HG03060 (cell line): ENCODE data around the gene HNRNPA1L2.
"Not testable (repeated sequence)": the region's sequence is repeated elsewhere in the genome, so short reads cannot be mapped to it uniquely, and the experiment has no call there.

Source experiments
- ATAC-seq: cut with Tn5 transposase; IDR thresholded peaks from one replicate; pipeline ENCODE4 v1.9.1; 2021; ENCODE audit warnings: low read depth, moderate number of reproducible peaks; ENCODE audit not compliant: unreplicated experiment

Gene HNRNPA1L2

DNA sequence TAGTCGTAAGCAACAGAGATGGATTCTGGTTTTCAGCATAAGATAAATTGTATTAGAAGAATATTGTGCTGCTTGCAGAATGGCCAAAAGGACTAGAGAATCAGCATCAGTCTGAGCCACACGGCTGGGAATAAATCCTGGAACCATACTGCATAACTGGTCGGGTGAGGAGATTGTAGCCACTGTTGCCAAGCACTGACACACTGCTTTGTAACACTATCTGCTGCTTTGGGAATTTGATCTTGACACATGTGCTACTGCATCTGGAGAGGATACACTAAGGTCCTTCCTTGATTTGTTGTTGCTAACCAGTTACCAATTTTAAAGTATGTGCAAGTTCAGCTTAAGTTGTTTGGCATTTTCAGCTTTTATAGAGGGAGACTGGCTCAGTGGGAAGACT is 1.9 kb downstream of the HNRNPA1L2 start:
- no peak for ATAC-seq

DNA sequence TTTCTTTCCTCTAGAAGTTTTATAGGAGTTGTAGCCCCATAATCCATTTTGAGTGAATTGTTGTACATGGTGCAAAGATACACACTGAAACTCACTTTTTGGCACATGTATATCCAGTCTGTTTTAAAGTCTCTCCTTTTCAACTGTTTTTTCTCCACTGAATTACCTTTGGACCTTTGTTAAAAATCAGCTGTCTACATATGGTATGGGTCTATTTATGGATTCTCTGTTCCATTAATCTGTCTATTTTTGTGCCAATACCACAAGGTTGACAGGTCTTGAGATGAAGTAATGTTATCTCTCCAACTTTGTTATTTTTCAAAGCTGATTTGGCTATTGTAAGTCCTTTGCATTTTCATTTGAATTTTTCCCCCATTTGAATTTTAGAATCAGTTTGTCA is 4.7 kb downstream of the HNRNPA1L2 start:
- no peak for ATAC-seq

DNA sequence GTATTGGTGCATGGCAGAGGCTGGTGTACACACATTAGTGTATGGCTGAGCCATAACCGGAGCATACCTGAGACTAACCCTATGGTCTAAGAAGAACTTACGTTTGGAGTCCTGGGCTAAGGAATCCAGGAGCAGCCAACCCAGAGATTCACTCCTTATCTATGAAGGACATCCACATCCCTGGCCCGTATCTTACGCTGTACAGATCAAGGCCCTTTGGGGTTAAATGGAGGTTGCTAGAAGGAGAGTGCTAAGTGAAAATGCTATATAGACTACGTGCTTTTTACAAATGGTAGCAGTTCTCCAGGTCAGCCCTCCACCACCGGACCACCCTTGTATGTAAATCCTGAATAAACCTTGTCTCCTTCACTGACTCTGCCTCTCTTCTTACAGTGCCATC is 8.5 kb downstream of the HNRNPA1L2 start:
- ATAC-seq: no peak

DNA sequence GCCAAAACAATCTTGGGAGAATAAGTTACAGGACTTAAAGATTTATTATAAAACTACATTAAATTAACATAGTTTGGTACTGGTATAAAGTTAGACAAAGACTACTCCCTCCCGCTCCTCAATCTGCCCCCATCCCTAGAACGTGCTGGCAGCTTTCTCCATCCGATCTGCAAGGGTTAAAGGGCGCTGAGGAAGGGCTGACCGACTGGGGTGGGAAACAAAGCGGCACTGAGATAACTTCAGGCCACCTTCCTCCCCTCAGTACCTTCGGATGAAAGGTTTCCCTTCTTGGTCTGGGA is 9.6 kb downstream of the HNRNPA1L2 start:
- peak; percentile 1 for ATAC-seq

DNA sequence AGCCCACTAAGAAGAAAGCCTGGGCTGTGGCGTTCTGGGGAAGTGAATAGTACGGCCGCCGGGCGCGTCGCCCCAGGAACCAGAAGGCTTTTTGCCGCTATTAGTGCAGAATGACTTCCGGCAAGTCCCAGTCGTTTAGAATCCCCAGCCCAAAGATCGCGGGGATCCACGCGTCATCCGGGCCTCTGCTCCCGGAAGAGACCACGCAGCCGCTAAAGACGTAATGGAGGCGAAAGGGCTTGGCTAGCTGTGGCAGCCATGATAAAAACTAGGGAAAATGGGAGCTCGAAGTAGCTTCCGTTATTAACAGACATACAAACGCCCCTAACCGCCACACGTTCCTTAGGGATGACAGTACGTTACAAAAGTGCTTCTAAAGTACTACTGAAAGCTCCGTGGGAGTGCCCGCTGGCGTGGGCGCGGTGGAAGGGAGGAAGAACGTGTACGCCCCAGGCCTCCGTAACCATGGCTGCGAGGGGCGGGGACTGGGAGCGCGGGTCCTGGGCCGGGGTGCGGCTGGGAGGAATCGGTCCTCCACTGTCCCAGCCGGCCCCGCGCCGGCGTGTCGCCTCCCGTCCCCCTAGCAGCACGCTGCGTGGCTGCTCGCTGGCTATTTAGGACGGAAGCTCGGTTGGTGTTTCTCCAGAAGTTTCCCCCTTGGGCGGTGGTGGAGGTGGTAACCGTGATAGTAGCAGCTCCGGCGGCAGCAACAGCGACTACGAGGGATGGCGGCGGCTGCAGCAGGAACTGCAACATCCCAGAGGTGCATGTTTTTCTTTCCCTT is 10.2 kb downstream of the HNRNPA1L2 start, which contains the start of gene SUGT1:
TSS of gene SUGT1 (plus strand) at position 641 of the 784 bp plus-strand sequence. CDS start at position 726, 85 bp downstream.
- peak; percentile 94 for ATAC-seq

DNA sequence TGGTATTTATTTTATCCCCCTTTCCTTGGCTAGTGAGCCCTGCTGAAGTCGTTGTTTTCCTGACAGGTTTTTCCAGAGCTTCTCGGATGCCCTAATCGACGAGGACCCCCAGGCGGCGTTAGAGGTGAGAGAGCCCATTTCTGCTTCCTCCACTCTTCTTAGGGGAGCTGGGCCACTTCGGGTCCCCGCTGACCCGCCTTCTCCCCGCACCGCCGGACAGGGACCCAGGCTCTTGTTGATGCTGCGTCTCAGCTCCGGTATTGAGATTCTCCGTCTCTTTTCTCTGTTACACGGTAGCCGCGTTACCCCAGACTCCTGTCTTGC is 10.7 kb downstream of the HNRNPA1L2 start:
- peak; percentile 14 for ATAC-seq

DNA sequence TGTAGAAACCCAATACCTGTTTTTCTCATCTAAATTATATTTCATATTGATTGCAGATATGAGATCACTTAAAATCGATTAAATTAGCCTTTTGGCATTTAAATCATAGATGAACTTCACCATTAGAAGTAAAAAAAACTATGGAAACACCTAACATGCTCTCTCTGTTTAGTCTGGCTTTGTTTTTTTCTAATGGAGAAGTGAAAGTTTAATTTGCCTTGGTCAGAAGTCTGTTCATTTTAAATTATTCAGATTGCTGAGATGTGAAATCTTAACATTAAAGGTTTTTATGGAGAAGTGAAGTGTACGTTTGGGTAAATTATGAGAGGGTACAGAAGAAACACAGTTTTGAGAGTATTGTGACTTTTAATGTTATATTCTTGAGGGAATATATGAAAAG is 17.1 kb downstream of the HNRNPA1L2 start:
- no peak for ATAC-seq

DNA sequence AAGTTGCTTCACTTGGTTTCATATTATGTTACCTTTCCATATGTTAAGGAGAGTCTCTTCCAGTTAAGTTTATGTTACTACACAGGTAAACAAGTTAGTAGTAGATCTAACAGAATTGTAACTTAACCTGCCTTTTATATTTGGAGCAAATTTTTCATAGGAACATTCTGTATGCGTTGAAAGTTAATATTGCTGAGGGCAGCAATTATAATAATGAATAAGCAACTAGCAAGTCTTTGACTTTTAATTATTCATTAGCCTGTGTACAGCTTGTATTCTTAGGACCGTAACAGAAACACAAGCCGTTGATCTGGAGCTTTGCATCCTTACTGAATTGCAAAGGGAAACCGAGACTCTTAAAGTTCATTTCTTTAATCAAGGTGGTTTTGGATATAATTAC is 22.0 kb downstream of the HNRNPA1L2 start:
- ATAC-seq: no peak

DNA sequence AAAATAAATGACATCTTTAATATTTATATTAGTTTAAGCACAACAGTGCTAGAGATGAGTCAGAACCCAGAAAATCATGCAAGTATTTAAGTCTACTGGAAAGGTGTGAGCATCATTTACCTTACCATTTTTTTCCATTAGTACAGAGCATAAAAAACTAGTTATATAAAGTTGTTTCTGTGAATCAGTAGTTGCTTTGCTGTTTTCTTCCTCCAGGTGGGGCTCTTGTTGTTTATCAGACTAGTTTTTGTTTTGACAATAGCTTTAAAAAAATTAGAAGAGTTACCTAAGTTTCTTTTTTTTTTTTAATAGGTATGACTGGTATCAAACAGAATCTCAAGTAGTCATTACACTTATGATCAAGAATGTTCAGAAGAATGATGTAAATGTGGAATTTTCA is 23.1 kb downstream of the HNRNPA1L2 start:
- no peak for ATAC-seq

DNA sequence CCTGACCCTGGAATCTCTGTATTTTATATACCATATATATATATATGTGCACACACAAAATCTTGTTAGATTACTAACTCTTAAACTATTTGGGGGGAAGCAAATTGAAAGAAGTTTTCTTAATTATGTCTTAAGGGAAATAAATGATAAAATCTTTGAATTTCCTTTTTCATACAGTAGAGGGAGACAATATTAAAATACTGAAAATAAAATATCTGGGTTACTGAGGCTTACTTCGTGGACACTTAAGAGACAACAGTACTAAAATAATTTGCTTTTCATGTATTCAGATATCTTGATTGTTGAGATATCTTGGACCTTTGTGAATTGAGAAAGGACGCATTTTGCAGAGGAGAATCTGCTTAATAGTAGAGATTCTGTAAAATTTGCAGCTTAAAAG is 27.4 kb downstream of the HNRNPA1L2 start:
- no peak for ATAC-seq

DNA sequence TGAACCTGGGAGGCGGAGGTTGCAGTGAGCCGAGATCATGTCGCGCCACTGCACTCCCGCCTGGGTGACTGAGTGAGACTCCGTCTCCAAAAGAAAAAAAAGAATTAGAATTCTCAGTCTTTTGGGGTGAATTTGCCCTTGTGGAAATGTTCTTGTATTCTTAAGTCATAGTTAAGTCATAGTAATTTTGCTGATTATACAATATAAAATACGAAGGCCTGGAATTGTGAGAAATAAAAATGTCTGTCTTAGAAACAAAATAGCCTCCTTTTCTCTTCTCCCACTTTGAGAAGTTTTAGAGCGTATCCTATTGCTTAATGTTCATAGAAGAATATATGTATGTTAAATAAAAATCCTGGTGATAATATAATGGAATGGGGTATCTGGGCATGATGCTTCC is 28.5 kb downstream of the HNRNPA1L2 start:
- ATAC-seq: no peak

DNA sequence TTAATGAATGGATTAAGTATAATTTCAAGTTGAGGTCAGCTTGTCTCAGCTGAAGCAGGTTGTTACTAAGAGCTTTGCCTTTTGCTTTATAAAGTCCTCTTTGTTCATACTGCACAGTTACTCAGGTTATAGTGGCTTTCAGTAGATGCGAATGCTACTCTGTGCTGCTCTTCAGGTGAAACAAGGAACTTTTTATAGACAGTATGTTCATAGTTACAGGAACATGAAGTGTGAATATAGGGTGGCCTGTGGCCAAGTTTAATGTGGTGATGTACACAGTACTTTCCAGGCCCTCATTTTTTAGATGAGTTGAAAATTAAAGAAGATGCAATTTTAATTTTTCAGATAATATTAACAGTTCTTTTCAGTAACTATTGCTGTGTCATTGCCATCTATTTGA is 31.2 kb downstream of the HNRNPA1L2 start:
- ATAC-seq: no peak

DNA sequence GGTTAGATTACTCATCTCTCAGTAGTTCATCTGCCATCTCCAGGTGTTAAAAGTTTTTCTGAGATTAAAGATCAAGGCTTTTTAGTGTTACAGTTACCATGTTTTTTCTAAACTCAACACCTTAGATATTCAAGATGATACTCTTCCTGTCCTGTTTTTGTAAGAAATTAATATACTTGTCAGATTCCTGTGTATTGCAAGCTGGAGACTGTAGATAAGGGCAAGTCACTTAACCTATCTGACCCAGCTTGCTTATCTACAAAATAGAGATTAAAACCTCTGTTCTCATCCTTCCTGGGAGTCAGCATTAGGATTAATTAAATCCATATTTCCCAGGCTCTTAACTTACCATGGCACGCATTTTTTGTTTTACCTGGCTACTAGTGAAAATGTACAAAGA is 35.6 kb downstream of the HNRNPA1L2 start:
- ATAC-seq: no peak

DNA sequence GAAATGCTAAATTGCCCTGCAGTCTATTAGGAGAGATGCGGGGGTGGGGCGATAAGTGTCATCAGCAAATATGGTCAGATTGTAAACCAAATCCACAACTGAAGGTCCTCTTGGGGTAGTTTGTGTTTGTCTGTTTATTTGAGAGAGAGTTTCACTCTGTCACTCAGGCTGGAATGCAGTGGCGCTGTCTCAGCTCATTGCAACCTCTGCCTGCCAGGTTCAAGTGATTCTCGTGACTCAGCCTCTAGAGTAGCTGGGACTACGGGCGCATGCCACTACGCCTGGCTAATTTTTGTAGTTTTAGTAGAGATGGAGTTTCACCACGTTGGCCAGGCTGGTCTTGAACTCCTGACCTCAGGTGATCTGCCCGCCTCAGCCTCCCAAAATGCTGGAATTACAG is 43.6 kb downstream of the HNRNPA1L2 start:
- ATAC-seq: not testable (repeated sequence)

DNA sequence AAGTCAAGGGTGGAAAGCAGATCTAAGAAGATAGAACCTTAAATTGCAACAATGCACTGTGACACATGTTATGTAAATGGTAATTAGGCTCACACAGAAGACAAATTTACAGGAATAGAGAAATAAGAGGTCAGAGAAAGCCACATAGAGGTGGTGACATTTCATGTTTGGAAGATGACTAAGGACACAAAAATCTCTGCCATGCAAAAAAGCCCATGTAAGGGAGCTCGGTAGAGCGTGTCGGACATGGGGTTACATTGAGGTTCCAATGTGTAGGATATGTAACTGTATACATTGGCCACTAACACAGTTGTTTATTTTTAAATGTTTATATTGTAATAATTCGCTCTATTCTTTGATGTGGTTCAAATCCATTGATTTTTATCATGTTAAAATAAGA is 44.1 kb downstream of the HNRNPA1L2 start:
- no peak for ATAC-seq
